Activated CD4-positive, alpha-beta memory T cell treated with anti-CD3 and anti-CD28 coated beads for 36 hours (primary cell): ENCODE data around the gene RASD2. TPM values are rescaled to one million over a fixed set of nuclear protein-coding genes. Genes with fewer than 3 reads are reported as not detected.
"Not testable (repeated sequence)": the region's sequence is repeated elsewhere in the genome, so short reads cannot be mapped to it uniquely, and the experiment has no call there.

Experiments
- CTCF ChIA-PET: fragments of 350-600 bp; sonication (Branson Sonifier 250); formaldehyde crosslinking; loops from one replicate; lab custom pipeline; 2021; ENCODE audit warnings: antibody characterized with exemption, inconsistent platforms; lab: Charles Lee
- POLR2A ChIA-PET: fragments of 350-600 bp; sonication (Branson Sonifier 250); formaldehyde crosslinking; loops from one replicate; lab custom pipeline; 2021; ENCODE audit warnings: antibody characterized with exemption; lab: Charles Lee
- DNase-seq: peaks from one replicate; pipeline ENCODE4 v3.0.0-alpha.2; 2020
- H3K27ac Mint-ChIP-seq: one replicate; pipeline ENCODE4 v1.8.0; 2021; ENCODE audit warnings: mixed read lengths
- H3K27me3 Mint-ChIP-seq: one replicate; pipeline ENCODE4 v1.8.0; 2021; ENCODE audit warnings: mixed read lengths
- H3K36me3 Mint-ChIP-seq: one replicate; pipeline ENCODE4 v1.8.0; 2021; ENCODE audit warnings: mixed read lengths
- H3K4me1 Mint-ChIP-seq: one replicate; pipeline ENCODE4 v1.8.0; 2021; ENCODE audit warnings: low read depth, mixed read lengths
- H3K4me3 Mint-ChIP-seq: one replicate; pipeline ENCODE4 v1.8.0; 2021; ENCODE audit warnings: mild to moderate bottlenecking, mixed read lengths
- H3K9me3 Mint-ChIP-seq: one replicate; pipeline ENCODE4 v1.8.0; 2021; ENCODE audit warnings: mixed read lengths
- intact Hi-C: fragments of 100-400 bp; cut with micrococcal nuclease; formaldehyde crosslinking; loops from one replicate; pipeline ENCODE4 v1.15.1; 2023
- total RNA-seq, 2 experiments: library from RNA; stranded (reverse); gene quantifications; one replicate each; pipeline ENCODE4 v1.2.3, GENCODE V29; 2021

Gene RASD2
- total RNA-seq, 2 experiments from 2014 or later, result 0.10 TPM; not detected in 1

DNA sequence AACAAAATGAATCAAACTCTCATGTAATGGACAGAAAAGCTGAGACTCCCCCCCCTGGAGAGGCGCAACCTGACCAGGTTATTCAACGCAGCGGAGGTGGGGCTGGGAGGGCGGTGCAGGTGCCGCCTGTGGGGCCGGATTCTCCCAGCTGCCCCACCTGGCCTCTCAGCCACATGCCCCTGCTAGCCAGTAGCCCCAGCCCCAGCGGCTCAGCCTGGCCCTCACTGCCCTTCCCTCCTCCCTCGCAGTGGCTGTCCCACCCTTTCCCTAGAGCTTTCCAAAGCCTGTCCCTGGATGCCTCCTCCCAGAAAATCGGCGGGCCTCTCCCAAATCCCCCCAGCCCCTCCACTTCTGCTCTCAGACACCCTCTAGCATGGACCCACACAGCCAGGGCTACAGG, 31.2 kb upstream of the RASD2 start:
- peaks cover 6% of the 10 kb centered on the region for H3K27me3 Mint-ChIP-seq
- H3K9me3 Mint-ChIP-seq, result no peaks in the 10 kb centered on the region
- ChIA-PET POLR2A (no interaction called here), CTCF (interaction anchor here (1.5 to 1.6 kb wide), 2 partner anchors 72 to 557 kb away, joined by 3 to 4 read pairs; no protein-coding TSS in a partner anchor)
- intact Hi-C loops, result no loop called here
- H3K4me3 Mint-ChIP-seq, result no peak overlapping the region
- no peak overlapping the region for H3K27ac Mint-ChIP-seq
- DNase-seq, result no peak
- no peaks in the 10 kb centered on the region for H3K36me3 Mint-ChIP-seq
- no peaks in the 10 kb centered on the region for H3K4me1 Mint-ChIP-seq

DNA sequence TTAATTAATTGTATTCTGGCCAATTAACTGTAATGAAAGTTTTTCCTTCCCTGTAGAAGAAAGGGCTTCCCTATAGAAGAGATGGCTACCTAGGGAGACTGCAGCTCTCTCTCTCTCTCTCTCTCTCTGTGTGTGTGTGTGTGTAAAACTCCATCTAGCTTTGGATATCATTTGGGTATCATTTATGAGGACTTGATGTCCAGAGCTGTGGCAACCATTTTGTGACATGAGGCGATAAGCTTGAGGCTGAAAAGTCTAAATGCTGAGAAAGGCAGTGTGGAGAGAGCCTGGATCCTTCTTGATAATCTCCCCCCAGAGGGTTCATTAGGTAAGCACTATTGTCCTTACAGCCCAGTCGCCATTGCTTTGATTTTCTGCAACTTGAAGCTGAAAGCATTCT, 30.7 kb upstream of the RASD2 start:
- no peak for DNase-seq
- POLR2A ChIA-PET, result interaction anchor here (0.6 kb wide), 1 partner anchor 265 kb away, joined by 3 read pairs; no protein-coding TSS in a partner anchor
- Mint-ChIP-seq H3K27ac (no peak overlapping the region), H3K27me3 (peaks cover 6% of the 10 kb centered on the region), H3K9me3 (no peaks in the 10 kb centered on the region), H3K4me3 (no peak overlapping the region), H3K4me1 (no peaks in the 10 kb centered on the region), H3K36me3 (no peaks in the 10 kb centered on the region)
- CTCF ChIA-PET, result interaction anchor here (1.5 to 1.6 kb wide), 2 partner anchors 72 to 556 kb away, joined by 3 to 4 read pairs; no protein-coding TSS in a partner anchor
- intact Hi-C loops, result no loop called here

DNA sequence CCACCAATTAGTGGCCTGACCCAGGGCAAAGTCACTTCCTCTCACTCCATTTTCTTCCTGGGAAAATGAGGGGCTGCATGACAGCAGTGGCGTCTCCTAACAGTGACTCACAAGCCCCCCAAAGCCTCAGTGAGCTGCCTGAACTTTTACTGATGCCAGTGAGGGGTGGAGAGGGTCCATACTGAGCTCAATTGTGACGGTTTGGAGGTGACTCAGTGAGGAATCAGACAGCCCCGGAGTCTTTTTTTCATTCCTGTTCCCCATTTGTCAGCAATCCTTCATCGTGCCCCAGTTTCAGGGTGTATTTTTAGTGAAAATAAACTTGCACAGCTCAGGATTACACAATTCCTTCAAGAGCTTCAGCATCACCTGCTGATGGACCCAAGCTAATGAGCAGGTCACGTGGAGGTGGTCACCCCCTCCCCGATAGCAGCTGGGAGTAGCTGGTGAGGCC, 30.1 kb upstream of the RASD2 start:
- Mint-ChIP-seq H3K27me3 (peaks cover 6% of the 10 kb centered on the region), H3K36me3 (no peaks in the 10 kb centered on the region), H3K27ac (no peak overlapping the region), H3K9me3 (no peaks in the 10 kb centered on the region), H3K4me1 (no peaks in the 10 kb centered on the region), H3K4me3 (no peak overlapping the region)
- CTCF ChIA-PET, result interaction anchor here (1.5 to 1.6 kb wide), 2 partner anchors 71 to 556 kb away, joined by 3 to 4 read pairs; no protein-coding TSS in a partner anchor
- intact Hi-C loops, result no loop called here
- no peak for DNase-seq
- POLR2A ChIA-PET, result interaction anchor here (0.6 kb wide), 1 partner anchor 266 kb away, joined by 3 read pairs; no protein-coding TSS in a partner anchor

DNA sequence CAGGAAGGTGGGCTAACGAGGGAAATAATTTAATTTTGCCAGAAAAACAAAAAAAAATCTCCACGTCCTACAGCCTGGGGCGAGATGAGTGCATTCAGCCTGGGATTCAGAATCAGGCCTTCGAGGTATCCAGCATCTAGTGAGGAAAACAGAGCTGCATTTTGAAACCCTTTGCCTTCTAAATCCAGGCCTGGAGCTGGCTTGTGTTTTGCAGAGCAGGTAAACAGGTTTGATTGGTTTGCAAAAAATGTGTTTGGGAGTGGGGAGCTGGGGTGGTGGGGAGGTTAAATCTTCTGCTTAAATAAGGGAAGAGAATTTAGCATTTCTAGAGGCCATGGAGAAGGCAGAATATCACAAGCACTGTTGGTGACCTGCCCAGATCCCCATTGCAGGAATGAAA, 29.7 kb upstream of the RASD2 start:
- Mint-ChIP-seq H3K27ac (no peak overlapping the region), H3K36me3 (no peaks in the 10 kb centered on the region), H3K4me1 (no peaks in the 10 kb centered on the region), H3K4me3 (no peak overlapping the region), H3K9me3 (no peaks in the 10 kb centered on the region), H3K27me3 (peaks cover 6% of the 10 kb centered on the region)
- ChIA-PET CTCF (interaction anchor here (1.5 kb wide), 1 partner anchor 555 kb away, joined by 4 read pairs; no protein-coding TSS in a partner anchor), POLR2A (no interaction called here)
- no peak for DNase-seq
- intact Hi-C loops, result no loop called here

DNA sequence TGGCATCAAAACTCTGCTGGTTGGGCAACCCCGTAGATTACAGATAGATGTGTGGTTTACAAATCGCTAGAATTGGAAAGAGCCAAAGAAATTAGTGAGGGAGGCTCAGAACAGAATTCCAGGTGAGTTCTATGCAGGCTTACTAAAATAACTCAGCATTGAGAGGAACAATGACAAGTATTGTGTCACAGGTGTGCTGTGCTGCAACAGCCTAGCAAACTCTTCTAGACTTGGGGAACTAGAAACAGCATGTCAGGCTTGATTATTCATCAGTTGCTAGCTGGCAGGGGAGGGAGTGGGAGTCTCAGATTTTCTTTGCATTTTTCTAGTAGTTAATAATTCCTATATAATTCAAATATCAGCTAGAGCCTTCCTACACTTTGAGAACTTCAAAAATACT, 26.3 kb upstream of the RASD2 start:
- no peaks in the 10 kb centered on the region for H3K36me3 Mint-ChIP-seq

DNA sequence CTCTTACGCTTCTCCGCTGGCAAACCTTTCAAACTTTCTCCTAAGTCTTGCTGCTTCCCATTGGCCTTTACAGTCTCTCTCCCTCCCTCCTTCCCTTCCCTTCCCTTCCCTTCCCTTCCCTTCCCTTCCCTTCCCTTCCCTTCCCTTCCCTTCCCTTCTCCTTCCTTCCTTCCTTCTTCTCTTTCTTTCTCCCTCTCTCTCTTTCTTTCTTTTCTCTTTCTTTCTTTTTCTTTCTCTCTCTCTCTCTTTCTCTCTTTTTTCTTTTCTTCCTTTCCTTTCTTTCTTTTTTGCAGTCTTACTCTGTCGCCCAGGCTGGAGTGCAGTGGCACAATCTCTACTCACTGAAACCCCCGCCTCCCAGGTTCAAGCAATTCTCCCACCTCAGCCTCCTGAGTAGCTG, 24.7 kb upstream of the RASD2 start:
- H3K27ac Mint-ChIP-seq, CTCF ChIA-PET, intact Hi-C loops, H3K4me3 Mint-ChIP-seq, H3K36me3 Mint-ChIP-seq, DNase-seq, H3K4me1 Mint-ChIP-seq, POLR2A ChIA-PET, H3K9me3 Mint-ChIP-seq: not testable (repeated sequence)
- H3K27me3 Mint-ChIP-seq, result peaks cover 11% of the 10 kb centered on the region

More for the DNA sequence above, 26.3 kb upstream of the RASD2 start:
- no peak overlapping the region for H3K27ac Mint-ChIP-seq
- no peak overlapping the region for H3K4me3 Mint-ChIP-seq
- no peaks in the 10 kb centered on the region for H3K4me1 Mint-ChIP-seq
- H3K9me3 Mint-ChIP-seq, result no peaks in the 10 kb centered on the region
- CTCF ChIA-PET, result no interaction called here
- no peak for DNase-seq
- H3K27me3 Mint-ChIP-seq, result peaks cover 7% of the 10 kb centered on the region
- POLR2A ChIA-PET, result no interaction called here
- intact Hi-C loops, result no loop called here

DNA sequence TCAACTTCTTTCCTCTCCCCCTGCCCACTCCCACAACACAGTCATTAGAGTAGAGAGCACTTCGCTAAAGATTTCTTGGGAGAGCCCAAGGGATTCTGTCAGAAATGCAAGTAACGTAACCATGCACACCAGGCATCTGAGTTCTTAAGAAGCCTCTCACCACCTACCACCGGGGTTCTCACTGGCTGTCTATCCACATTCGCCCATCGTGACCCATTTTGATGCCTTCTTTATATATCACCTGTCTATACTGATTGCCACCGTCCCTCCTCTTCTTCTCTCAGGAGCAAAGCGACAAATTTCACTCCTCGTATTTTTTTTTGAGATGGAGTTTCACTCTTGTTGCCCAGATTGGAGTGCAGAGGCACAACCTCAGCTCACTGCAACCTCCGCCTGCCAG, 23.9 kb upstream of the RASD2 start:
- CTCF ChIA-PET, result no interaction called here
- Mint-ChIP-seq H3K27me3 (peaks cover 11% of the 10 kb centered on the region), H3K4me3 (no peak overlapping the region), H3K9me3 (no peaks in the 10 kb centered on the region), H3K4me1 (no peaks in the 10 kb centered on the region), H3K36me3 (no peaks in the 10 kb centered on the region), H3K27ac (no peak overlapping the region)
- DNase-seq, result no peak
- POLR2A ChIA-PET, result no interaction called here
- intact Hi-C loops, result no loop called here

DNA sequence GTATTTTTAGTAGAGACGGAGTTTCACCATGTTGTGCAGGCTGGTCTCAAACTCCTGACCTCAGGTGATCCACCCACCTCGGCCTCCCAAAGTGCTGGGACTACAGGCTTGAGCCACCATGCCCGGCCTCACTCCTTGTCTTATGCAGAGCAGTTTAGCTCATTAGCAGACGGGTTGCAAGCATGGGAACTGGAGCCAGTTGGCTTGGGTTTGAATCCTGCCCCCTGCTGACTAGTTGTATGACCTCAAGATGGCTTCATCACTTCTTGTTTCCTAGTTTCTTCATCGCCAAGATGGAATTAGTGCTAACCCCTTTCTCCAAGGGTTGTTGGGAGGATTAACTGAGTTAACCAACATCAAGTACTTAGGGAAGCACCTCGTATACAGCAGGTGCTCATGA, 23.4 kb upstream of the RASD2 start:
- Mint-ChIP-seq H3K9me3 (no peaks in the 10 kb centered on the region), H3K27ac (no peak overlapping the region), H3K27me3 (peaks cover 14% of the 10 kb centered on the region), H3K4me1 (no peaks in the 10 kb centered on the region), H3K4me3 (no peak overlapping the region), H3K36me3 (no peaks in the 10 kb centered on the region)
- no peak for DNase-seq
- CTCF ChIA-PET, result no interaction called here
- POLR2A ChIA-PET, result no interaction called here
- intact Hi-C loops, result no loop called here

DNA sequence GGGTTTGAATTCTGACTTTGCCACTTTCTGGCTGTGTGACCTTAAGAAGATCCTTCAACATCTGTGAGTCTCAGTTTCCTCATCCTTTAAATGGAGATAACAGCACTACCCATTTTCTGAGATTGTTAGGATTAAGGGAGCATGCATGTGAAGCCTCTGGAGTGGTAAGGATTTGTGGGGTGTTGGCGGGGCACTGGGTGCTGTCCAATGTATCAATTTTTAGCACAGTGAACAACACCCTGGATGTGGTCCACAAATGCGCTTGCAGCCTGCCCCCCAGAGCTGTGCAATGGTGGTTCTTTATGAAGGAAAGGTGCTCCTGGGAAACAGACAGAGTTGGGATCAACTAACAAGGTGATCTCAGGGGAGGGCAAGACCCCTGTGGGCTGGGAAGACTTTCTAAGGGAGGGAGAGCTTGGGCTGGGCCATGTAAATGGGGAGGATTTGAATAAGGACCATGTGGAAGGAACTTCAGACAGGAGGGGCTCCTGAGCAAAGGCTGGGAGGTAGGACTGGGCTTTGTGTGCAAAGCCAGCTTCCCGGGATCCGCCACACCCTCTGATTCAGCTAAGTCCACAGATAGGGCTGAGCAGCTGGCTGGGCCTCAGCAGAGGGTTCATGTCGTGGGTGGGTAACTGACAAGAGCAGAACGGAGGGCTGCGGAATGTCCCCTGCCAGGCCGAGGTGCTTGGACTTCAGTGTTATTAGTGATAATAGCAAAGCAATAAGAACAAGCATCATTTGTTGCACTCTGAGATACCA, 22.7 kb upstream of the RASD2 start:
- Mint-ChIP-seq H3K27ac (no peak overlapping the region), H3K4me3 (no peak overlapping the region)
- POLR2A ChIA-PET, result no interaction called here

DNA sequence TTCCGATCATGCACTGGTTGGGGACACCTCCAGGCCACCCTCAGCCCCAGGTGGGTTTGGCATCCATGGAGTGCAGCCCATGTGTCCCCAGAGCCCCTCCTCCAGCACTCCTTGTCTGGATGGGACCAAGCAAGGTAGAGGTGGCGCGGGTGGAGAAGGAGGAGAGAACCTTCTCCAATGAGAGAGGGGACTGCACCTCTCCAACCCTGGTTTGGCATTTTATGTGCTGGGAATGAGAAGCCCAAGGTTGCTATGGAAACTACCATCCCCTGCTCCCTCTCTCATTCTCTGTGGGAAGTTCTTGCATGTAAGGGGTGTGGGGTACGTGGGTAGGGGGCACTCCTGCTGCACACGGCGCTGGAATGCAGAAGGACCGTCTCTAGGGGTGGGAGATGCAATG, 21.8 kb upstream of the RASD2 start:
- ChIA-PET POLR2A (no interaction called here), CTCF (no interaction called here)
- Mint-ChIP-seq H3K27me3 (peaks cover 22% of the 10 kb centered on the region), H3K4me3 (no peak overlapping the region), H3K27ac (no peak overlapping the region), H3K4me1 (no peaks in the 10 kb centered on the region), H3K9me3 (no peaks in the 10 kb centered on the region), H3K36me3 (no peaks in the 10 kb centered on the region)
- intact Hi-C loops, result no loop called here
- no peak for DNase-seq

More for the DNA sequence above, 22.7 kb upstream of the RASD2 start:
- peaks cover 17% of the 10 kb centered on the region for H3K27me3 Mint-ChIP-seq
- CTCF ChIA-PET, result no interaction called here
- no peaks in the 10 kb centered on the region for H3K9me3 Mint-ChIP-seq
- DNase-seq, result no peak
- no peaks in the 10 kb centered on the region for H3K4me1 Mint-ChIP-seq
- intact Hi-C loops, result no loop called here
- H3K36me3 Mint-ChIP-seq, result no peaks in the 10 kb centered on the region

DNA sequence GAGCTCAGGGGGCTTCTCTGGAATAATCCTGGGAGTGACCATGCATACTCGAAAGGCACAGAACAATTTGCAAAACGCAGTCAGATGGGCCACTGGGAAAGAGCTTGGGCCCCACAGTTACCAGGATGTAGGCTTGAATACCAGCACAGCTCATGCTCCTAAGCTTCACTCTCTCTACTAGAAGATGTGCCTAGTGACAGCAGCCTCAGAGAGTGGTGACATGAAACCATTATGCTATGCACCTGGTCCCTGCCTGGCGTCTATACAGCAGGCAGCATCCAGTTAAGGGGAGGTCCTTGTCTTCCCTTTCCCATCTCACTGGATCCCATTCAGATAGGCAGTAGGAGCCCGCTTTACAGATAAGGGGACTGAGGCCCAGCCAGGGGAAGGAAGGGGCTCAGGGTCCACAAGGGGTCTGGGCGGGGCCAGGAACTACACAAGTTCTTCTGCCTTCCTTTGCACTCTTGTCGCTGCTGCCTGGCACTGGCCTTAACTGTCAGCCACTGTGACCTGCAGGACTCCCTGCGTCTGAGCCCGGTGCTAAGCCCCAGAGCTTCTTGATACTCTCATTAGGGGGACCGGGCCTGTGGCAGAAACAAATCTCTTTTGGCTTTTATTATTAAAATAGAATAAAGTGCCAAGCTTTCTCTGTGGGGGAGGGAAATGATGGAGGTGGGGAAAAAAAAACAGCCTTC, 21.2 kb upstream of the RASD2 start:
- Mint-ChIP-seq H3K4me1 (no peaks in the 10 kb centered on the region), H3K27me3 (peaks cover 20% of the 10 kb centered on the region), H3K4me3 (no peak overlapping the region), H3K36me3 (no peaks in the 10 kb centered on the region), H3K9me3 (no peaks in the 10 kb centered on the region), H3K27ac (no peak overlapping the region)
- no peak for DNase-seq
- ChIA-PET CTCF (interaction anchor here (1.1 kb wide), 1 partner anchor 89 kb away, joined by 6 read pairs; no protein-coding TSS in a partner anchor), POLR2A (no interaction called here)
- intact Hi-C loops, result no loop called here
